Measurements from ENCODE around the gene SORCS2.

GRCh38 chr4:7480423-7480822 lies 288.1 kb downstream of the SORCS2 start:
- TF ChIP-seq POLR2A (IDR thresholded peaks at IDR 0.05): no peak
- TF ChIP-seq, protein P1, sequence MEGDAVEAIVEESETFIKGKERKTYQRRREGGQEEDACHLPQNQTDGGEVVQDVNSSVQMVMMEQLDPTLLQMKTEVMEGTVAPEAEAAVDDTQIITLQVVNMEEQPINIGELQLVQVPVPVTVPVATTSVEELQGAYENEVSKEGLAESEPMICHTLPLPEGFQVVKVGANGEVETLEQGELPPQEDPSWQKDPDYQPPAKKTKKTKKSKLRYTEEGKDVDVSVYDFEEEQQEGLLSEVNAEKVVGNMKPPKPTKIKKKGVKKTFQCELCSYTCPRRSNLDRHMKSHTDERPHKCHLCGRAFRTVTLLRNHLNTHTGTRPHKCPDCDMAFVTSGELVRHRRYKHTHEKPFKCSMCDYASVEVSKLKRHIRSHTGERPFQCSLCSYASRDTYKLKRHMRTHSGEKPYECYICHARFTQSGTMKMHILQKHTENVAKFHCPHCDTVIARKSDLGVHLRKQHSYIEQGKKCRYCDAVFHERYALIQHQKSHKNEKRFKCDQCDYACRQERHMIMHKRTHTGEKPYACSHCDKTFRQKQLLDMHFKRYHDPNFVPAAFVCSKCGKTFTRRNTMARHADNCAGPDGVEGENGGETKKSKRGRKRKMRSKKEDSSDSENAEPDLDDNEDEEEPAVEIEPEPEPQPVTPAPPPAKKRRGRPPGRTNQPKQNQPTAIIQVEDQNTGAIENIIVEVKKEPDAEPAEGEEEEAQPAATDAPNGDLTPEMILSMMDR (IDR thresholded peaks at IDR 0.05): no peak
